GM19240 (cell line): ENCODE measurements around the gene NID1.
"Not testable (repeated sequence)": the region's sequence is repeated elsewhere in the genome, so short reads cannot be mapped to it uniquely, and the experiment has no call there.

Experiments
- DNase-seq: peaks from one replicate; pipeline ENCODE4 v3.0.0; 2011; ENCODE audit warnings: low spot score; ENCODE audit not compliant: insufficient read length

Gene NID1

GRCh38 chr1:235939480-235939775 is 125.5 kb downstream of the NID1 start:
- DNase-seq: no peak

- no peak for DNase-seq
These were observed 126.0 kb downstream of the NID1 start for GRCh38 chr1:235938709-235939479.

- no peak for DNase-seq
These were observed 127.8 kb downstream of the NID1 start for GRCh38 chr1:235937123-235937522.

GRCh38 chr1:235935235-235936225 is 129.4 kb downstream of the NID1 start:
- no peak for DNase-seq

- DNase-seq: no peak
These were observed 131.1 kb downstream of the NID1 start for GRCh38 chr1:235933766-235934116.

GRCh38 chr1:235933017-235933765 is 131.7 kb downstream of the NID1 start:
- DNase-seq: no peak

- no peak for DNase-seq
These were observed 132.8 kb downstream of the NID1 start for GRCh38 chr1:235932090-235932510.

GRCh38 chr1:235931171-235931738 is 133.6 kb downstream of the NID1 start:
- no peak for DNase-seq

GRCh38 chr1:235930543-235930942 is 134.3 kb downstream of the NID1 start:
- no peak for DNase-seq

GRCh38 chr1:235929216-235929615 is 135.7 kb downstream of the NID1 start:
- no peak for DNase-seq

- DNase-seq: no peak
These were observed 136.7 kb downstream of the NID1 start for GRCh38 chr1:235928197-235928596.

GRCh38 chr1:235927551-235927950 is 137.3 kb downstream of the NID1 start:
- not testable (repeated sequence) for DNase-seq
